ENCODE results near the gene MCC.

MCC gene

DNA sequence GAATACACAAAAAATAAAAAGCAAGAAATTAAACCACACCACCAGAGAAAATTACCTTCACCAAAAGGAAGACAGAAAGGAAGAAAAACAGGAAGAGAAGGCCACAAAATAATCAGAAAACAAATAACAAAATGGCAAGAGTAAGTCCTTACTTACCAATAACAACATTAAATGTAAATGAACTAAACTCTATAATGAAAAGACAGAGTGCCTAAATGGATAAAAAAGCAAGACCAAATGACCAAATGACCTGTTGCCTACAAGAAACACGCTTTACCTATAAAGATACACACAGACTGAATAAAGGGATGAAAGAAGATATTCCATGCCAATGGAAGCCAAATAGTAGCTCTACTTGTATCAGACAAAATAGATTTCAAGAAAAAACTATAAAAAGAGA is 140.7 kb downstream of the MCC start:
- DNase-seq (ENCODE audit: low read depth): no peak
- TF ChIP-seq, protein P1, sequence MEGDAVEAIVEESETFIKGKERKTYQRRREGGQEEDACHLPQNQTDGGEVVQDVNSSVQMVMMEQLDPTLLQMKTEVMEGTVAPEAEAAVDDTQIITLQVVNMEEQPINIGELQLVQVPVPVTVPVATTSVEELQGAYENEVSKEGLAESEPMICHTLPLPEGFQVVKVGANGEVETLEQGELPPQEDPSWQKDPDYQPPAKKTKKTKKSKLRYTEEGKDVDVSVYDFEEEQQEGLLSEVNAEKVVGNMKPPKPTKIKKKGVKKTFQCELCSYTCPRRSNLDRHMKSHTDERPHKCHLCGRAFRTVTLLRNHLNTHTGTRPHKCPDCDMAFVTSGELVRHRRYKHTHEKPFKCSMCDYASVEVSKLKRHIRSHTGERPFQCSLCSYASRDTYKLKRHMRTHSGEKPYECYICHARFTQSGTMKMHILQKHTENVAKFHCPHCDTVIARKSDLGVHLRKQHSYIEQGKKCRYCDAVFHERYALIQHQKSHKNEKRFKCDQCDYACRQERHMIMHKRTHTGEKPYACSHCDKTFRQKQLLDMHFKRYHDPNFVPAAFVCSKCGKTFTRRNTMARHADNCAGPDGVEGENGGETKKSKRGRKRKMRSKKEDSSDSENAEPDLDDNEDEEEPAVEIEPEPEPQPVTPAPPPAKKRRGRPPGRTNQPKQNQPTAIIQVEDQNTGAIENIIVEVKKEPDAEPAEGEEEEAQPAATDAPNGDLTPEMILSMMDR (IDR thresholded peaks at IDR 0.05; ENCODE audit: low read depth, low read length, missing control alignments): no peak
- no peak overlapping the region for H3K4me3 ChIP-seq (ENCODE audit: low read depth, low read length)

DNA sequence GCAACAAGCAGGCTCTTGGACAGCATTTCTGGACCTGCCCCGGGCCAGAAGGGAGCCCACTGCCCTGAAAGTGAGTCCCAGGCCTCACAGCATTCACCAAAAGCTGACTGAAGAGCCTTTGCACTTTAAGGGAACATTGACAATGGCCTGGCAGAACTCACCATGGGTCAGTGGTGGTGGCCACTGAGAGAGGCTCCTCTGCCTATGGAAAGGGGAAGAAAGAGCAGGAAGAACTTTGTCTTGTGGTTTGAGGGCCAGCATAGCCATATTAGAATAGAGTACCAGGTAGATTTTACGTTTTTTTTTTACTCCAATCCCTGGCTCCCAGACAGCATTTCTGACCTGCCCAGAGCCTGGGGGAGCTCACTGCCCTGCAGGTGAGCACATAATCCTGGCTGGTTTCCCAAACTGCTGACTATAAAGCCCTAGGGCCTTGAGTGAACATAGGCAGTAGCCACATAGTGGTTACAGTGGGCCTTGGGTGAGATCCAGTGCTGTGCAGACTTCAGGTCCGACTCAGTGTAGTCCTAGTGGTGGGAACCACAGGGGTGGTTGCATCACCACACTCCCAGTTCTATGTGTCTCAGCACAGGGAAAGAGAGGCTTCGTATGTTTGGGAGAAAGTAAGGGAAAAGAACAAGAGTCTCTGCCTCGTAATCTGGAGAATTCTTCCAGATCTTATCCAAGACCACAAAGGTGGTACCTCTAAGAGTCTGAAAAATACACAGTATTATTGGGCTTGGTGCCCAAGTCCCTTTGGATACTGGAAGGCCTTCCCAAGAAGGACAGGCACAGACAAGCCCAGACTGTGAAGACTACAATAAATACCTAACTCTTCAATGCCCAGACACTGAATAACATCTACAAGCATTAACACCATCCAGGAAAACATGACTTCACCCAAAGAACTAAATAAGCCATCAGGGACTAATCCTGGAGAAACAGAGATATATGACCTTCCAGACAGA is 143.0 kb downstream of the MCC start:
- no peak for DNase-seq (ENCODE audit: low read depth)
- TF ChIP-seq, protein P1 (IDR thresholded peaks at IDR 0.05; ENCODE audit: low read depth, low read length, missing control alignments): no peak
- no peak overlapping the region for H3K4me3 ChIP-seq (ENCODE audit: low read depth, low read length)

DNA sequence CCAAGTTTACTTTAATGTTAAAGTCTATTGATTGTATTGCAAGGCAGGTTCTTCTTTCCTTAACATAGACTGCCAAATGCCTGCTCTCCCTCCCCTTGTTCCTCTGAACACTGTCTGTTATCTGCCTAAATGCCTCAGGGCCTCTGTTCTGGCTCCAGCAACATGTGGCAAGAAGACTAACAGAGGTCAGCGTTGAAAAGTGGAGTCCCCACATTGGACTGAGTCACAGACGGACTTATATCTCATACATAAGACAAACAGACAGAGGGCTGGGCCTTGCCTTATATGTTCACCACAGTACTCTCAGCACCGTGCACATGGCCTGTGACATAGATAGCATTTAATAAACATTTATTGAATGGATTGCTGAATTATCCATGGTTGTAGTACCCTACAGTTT is 144.9 kb downstream of the MCC start:
- no peak overlapping the region for H3K4me3 ChIP-seq (ENCODE audit: low read depth, low read length)
- TF ChIP-seq, protein P1 (IDR thresholded peaks at IDR 0.05; ENCODE audit: low read depth, low read length, missing control alignments): no peak
- no peak for DNase-seq (ENCODE audit: low read depth)

DNA sequence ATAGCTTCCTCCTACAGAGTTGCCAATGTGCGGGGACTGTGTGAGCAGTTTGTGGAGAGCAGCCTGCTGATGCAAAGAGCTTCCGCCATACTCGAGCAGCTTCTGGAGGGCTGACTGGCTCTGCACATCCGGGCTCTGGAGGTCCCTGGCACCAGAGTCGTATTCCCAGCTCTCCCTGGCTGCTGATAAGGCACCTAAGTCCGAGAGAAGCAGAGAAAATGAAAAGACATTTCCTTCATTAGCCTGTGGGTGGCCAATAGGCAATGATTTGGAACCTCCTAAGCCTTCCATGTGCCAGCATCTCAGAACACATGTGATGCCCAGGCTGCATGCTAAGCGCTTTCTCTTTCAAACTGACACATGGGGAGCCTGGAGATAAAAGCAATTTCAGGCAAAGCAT is 147.7 kb downstream of the MCC start:
- no peak for DNase-seq (ENCODE audit: low read depth)
- TF ChIP-seq, protein P1 (IDR thresholded peaks at IDR 0.05; ENCODE audit: low read depth, low read length, missing control alignments): peak; percentile 16
- H3K4me3 ChIP-seq (ENCODE audit: low read depth, low read length): no peak overlapping the region

DNA sequence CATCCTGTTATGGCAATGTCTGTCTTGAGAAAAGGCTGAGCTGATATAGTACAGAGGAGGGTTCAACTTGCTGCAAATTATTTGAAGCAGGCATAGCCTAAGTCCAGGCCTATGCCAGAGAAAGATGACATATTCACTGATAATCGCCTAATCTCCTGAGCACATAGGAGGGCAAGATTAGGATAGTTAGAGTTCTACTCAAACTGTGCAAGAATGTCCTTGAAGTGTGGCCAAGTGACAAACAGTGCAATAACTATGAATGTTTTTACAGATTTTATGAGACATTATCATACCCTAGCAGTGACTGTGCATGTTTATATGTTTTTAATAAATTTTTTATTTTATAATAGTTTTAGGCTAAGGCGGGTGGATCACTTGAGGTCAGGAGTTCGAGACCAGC is 149.6 kb downstream of the MCC start:
- DNase-seq (ENCODE audit: low read depth): no peak
- TF ChIP-seq, protein P1 (IDR thresholded peaks at IDR 0.05; ENCODE audit: low read depth, low read length, missing control alignments): no peak
- H3K4me3 ChIP-seq (ENCODE audit: low read depth, low read length): no peak overlapping the region

DNA sequence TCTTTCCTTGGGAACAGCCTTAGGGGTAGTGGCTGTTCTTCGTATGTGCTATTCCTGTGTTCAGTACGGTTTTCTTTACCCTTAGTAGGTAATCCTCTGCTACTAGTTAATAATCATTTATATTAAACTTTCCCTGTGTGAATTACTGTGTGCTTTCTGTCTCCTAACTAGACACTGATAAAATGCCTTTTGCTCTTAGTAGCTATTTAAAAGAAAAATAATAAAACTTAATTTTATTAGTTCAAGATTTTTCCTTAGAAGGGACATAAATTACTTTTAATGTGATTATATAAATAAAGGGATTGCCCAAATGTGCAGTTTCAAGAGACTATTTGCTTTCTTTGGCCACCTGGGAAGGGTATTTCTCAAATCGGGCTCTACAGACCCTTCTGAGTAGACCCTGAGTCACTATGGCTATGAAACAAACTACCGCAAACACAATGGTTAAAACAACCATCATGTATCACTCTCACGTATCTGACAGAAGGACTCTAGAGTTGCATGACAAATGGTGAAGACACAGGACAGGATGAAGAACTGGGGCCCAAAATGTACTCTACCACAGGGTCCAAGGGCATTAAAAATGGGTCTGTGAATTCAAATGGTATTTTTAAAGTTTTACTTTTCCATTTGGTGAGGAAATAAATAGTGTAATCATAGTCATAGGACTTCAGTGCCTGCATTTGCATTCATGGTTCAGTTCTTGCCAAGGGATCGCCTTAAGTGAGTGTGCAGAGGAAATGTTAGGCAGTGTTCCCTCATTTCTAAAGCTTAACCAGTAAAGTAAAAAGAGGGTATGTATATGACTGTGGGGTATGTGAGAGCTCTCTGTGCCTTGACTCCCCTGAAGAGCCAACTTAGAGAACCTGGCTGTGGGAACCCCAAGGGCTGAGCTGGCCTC is 150.5 kb downstream of the MCC start:
- no peak for DNase-seq (ENCODE audit: low read depth)
- TF ChIP-seq, protein P1 (IDR thresholded peaks at IDR 0.05; ENCODE audit: low read depth, low read length, missing control alignments): no peak
- H3K4me3 ChIP-seq (ENCODE audit: low read depth, low read length): no peak overlapping the region
